Mammary epithelial cell (primary cell): ENCODE data around the gene GMPR2.

Source experiments
- EZH2 ChIP-seq: IDR thresholded peaks from 2 replicates; pipeline ENCODE4 v1.6.1; 2012; ENCODE audit warnings: low read length, inconsistent platforms, borderline replicate concordance
- TF ChIP-seq, protein P1 (sequence below), 2 donors: IDR thresholded peaks in 1 of 2; conservative IDR thresholded peaks in 1 of 2; 2 replicates each; pipeline ENCODE4 v1.5.1; 2011 to 2012; ENCODE audit warnings: inconsistent platforms in 2 of 2, low read length in 2 of 2, mild to moderate bottlenecking in 2 of 2, control low read depth in 1 of 2, low read depth in 1 of 2; ENCODE audit not compliant: insufficient read depth in 1 of 2; ENCODE audit errors: extremely low read depth in 1 of 2

DNA sequence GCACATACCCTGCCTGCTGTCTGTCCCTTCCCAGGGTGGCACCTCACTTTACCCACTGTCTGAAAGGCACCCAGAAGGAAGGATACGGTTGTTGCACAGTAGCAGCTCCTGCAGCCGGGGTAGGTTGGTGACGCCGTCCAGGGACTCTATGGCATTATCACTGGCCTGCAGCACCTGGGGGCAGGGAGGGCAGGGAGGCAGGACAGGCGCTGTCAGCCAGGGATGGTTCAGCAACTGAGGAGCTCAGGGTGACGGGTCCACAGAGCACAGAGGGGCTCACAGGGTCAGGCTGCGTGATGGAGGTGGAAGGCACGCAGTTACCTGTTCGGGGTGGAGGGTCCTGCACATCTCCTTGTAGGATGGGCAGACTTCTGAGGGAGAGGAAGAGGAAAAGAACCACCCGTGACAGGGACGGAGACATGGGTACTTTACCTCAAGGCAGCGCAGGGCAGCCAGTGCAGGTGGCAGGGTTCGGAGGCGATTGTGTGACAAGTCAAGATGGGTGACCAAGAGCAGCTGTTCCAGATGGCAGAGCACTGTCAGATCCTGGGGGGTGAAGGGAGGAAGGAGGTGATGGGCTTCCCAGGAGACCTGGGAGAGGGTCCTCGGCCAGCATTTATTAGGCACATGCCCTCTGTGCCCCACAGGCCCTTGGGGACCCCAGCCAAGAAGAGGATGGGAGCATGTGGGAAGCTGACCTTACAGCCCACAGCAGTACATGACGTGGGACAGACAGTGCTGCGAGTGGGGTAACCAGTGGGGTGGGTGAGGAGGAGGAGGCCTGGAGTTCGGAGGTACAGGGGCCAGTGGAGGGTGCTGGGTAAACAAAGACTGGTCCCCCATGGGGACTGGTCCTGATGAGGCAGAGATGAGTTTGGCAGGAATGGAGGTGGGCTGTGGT lies 33.9 kb downstream of the GMPR2 start:
- no peak for TF ChIP-seq EZH2
- TF ChIP-seq, protein P1, sequence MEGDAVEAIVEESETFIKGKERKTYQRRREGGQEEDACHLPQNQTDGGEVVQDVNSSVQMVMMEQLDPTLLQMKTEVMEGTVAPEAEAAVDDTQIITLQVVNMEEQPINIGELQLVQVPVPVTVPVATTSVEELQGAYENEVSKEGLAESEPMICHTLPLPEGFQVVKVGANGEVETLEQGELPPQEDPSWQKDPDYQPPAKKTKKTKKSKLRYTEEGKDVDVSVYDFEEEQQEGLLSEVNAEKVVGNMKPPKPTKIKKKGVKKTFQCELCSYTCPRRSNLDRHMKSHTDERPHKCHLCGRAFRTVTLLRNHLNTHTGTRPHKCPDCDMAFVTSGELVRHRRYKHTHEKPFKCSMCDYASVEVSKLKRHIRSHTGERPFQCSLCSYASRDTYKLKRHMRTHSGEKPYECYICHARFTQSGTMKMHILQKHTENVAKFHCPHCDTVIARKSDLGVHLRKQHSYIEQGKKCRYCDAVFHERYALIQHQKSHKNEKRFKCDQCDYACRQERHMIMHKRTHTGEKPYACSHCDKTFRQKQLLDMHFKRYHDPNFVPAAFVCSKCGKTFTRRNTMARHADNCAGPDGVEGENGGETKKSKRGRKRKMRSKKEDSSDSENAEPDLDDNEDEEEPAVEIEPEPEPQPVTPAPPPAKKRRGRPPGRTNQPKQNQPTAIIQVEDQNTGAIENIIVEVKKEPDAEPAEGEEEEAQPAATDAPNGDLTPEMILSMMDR (conservative IDR thresholded peaks at IDR 0.05 in 1 of 2, IDR thresholded peaks at IDR 0.05 in 1 of 2; ENCODE audit: extremely low read depth in 1 of 2, insufficient read depth in 1 of 2, low read depth in 1 of 2, low read length in 2 of 2), result no peak
